ENCODE results near the gene OPA3. TPM values are rescaled to one million over a fixed set of nuclear protein-coding genes. Genes with fewer than 3 reads are reported as not detected.
A peak's percentile ranks its signal among the peaks of the same experiment; 100 is the strongest.

Gene OPA3
- total RNA-seq (2021) (10.1 to 16.1 TPM (median 14.9 TPM) in 3 replicates), Bru-seq, nascent RNA (percentile 50 among the genes with signal in this experiment)
- long read RNA-seq, experiment 1, full-length matches to known transcripts: 10 of 28 reads
- long read RNA-seq, experiment 1, partial matches to known transcripts: 1 of 28 reads
- long read RNA-seq, experiment 1, other reads (novel, unspliced or antisense): 17 of 28 reads
- long read RNA-seq, experiment 2, full-length matches to known transcripts: 8 of 18 reads
- long read RNA-seq, experiment 2, partial matches to known transcripts: 0 of 18 reads
- long read RNA-seq, experiment 2, other reads (novel, unspliced or antisense): 10 of 18 reads
- long read RNA-seq, experiment 3, full-length matches to known transcripts: 4 of 8 reads
- long read RNA-seq, experiment 3, partial matches to known transcripts: 0 of 8 reads
- long read RNA-seq, experiment 3, other reads (novel, unspliced or antisense): 4 of 8 reads

DNA sequence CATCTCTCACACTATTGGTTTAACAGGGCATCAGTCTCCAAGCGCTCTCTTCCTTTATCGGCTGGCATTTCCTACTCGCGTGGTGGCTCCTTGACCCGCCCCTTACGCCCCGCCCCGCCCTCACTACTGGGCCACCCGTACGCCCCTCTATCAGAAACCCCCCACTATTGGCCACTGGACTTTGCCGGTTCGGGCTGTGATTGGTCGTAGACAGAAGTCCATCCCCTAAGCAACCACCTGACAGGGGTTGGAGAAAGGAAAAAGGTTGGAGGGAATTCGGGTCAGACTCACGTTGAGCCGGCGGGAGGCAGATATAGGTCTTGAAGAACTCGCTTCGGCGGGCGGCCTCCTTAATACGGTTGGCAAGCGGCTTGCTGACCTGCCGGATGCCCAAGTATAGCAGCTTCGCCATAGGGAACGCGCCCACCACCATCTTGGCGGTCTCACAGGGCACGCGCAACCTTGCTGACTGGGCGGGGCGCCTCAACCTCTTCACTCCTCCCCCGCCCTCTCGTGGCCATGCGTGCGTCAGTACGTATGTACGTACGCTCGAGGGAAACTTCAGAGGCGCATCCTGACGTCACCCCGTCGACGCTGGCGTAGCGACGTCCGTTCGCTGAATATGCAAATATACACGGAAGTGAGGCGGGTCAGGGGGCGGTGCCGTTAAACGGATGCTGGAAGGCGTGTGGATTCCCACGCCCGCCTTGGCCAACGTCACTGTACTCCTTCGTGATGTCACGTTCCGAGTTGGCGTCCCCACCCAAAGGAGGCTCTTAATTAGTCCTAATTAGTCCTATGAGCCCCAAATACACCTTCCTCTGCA is at the start of gene OPA3:
Gene OPA3, minus strand, starts transcription at position 471 of the 826 bp plus-strand sequence. Its CDS starts 38 bp downstream, at position 433.
- Mint-ChIP-seq H3K27me3 (ENCODE audit: low read depth) (peaks cover 11% of the 10 kb centered on the region), H3K4me1 (peaks cover 17% of the 10 kb centered on the region), H3K9me3 (no peaks in the 10 kb centered on the region), H3K36me3 (no peaks in the 10 kb centered on the region), H3K4me3 (peak within 1 kb of the TSS; percentile 91), H3K27ac (peak within 1 kb of the TSS; percentile 97)
- ChIA-PET CTCF (interaction anchor here (0.6 to 2.9 kb wide), 20 partner anchors 14 to 185 kb away, joined by 3 to 35 read pairs (median 4); partner anchors contain the start of genes QPCTL and SIX5), POLR2A (interaction anchor here (0.6 to 1.5 kb wide), 3 partner anchors 86 to 184 kb away, joined by 3 to 5 read pairs (median 3); partner anchors contain the start of gene SIX5)
- ATAC-seq (peak; percentile 96), DNase-seq (ENCODE audit: low spot score) (peak; percentile 98)
- TF ChIP-seq, protein P1, sequence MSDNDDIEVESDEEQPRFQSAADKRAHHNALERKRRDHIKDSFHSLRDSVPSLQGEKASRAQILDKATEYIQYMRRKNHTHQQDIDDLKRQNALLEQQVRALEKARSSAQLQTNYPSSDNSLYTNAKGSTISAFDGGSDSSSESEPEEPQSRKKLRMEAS (CRISPR knock-in tag; IDR thresholded peaks at IDR 0.05): peak; percentile 92
- TF ChIP-seq CBFB (CRISPR knock-in tag; IDR thresholded peaks at IDR 0.05; ENCODE audit: low read depth) (no peak), NFYB (CRISPR knock-in tag; conservative IDR thresholded peaks at IDR 0.05; ENCODE audit: low read depth) (peak; percentile 90), ARID4B (CRISPR knock-in tag; IDR thresholded peaks at IDR 0.05; ENCODE audit: borderline replicate concordance) (no peak), GABPB1 (CRISPR knock-in tag; IDR thresholded peaks at IDR 0.05) (no peak), MXD4 (CRISPR knock-in tag; IDR thresholded peaks at IDR 0.05; ENCODE audit: borderline replicate concordance) (no peak), NR1H2 (CRISPR knock-in tag; IDR thresholded peaks at IDR 0.05) (no peak), ATF1 (CRISPR knock-in tag; IDR thresholded peaks at IDR 0.05) (no peak), ZNF138 (CRISPR knock-in tag; conservative IDR thresholded peaks at IDR 0.05) (no peak), GTF2I (CRISPR knock-in tag; conservative IDR thresholded peaks at IDR 0.05) (no peak), FOXK1 (CRISPR knock-in tag; IDR thresholded peaks at IDR 0.05) (peak; percentile 95), ATF3 (CRISPR knock-in tag; conservative IDR thresholded peaks at IDR 0.05) (no peak), NFATC4 (CRISPR knock-in tag; IDR thresholded peaks at IDR 0.05) (no peak)
- TF ChIP-seq, protein P2, sequence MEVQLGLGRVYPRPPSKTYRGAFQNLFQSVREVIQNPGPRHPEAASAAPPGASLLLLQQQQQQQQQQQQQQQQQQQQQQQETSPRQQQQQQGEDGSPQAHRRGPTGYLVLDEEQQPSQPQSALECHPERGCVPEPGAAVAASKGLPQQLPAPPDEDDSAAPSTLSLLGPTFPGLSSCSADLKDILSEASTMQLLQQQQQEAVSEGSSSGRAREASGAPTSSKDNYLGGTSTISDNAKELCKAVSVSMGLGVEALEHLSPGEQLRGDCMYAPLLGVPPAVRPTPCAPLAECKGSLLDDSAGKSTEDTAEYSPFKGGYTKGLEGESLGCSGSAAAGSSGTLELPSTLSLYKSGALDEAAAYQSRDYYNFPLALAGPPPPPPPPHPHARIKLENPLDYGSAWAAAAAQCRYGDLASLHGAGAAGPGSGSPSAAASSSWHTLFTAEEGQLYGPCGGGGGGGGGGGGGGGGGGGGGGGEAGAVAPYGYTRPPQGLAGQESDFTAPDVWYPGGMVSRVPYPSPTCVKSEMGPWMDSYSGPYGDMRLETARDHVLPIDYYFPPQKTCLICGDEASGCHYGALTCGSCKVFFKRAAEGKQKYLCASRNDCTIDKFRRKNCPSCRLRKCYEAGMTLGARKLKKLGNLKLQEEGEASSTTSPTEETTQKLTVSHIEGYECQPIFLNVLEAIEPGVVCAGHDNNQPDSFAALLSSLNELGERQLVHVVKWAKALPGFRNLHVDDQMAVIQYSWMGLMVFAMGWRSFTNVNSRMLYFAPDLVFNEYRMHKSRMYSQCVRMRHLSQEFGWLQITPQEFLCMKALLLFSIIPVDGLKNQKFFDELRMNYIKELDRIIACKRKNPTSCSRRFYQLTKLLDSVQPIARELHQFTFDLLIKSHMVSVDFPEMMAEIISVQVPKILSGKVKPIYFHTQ (CRISPR knock-in tag; IDR thresholded peaks at IDR 0.05): no peak
- TF ChIP-seq, protein P3, sequence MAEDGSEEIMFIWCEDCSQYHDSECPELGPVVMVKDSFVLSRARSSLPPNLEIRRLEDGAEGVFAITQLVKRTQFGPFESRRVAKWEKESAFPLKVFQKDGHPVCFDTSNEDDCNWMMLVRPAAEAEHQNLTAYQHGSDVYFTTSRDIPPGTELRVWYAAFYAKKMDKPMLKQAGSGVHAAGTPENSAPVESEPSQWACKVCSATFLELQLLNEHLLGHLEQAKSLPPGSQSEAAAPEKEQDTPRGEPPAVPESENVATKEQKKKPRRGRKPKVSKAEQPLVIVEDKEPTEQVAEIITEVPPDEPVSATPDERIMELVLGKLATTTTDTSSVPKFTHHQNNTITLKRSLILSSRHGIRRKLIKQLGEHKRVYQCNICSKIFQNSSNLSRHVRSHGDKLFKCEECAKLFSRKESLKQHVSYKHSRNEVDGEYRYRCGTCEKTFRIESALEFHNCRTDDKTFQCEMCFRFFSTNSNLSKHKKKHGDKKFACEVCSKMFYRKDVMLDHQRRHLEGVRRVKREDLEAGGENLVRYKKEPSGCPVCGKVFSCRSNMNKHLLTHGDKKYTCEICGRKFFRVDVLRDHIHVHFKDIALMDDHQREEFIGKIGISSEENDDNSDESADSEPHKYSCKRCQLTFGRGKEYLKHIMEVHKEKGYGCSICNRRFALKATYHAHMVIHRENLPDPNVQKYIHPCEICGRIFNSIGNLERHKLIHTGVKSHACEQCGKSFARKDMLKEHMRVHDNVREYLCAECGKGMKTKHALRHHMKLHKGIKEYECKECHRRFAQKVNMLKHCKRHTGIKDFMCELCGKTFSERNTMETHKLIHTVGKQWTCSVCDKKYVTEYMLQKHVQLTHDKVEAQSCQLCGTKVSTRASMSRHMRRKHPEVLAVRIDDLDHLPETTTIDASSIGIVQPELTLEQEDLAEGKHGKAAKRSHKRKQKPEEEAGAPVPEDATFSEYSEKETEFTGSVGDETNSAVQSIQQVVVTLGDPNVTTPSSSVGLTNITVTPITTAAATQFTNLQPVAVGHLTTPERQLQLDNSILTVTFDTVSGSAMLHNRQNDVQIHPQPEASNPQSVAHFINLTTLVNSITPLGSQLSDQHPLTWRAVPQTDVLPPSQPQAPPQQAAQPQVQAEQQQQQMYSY (CRISPR knock-in tag; IDR thresholded peaks at IDR 0.05): no peak
- TF ChIP-seq, protein P4, sequence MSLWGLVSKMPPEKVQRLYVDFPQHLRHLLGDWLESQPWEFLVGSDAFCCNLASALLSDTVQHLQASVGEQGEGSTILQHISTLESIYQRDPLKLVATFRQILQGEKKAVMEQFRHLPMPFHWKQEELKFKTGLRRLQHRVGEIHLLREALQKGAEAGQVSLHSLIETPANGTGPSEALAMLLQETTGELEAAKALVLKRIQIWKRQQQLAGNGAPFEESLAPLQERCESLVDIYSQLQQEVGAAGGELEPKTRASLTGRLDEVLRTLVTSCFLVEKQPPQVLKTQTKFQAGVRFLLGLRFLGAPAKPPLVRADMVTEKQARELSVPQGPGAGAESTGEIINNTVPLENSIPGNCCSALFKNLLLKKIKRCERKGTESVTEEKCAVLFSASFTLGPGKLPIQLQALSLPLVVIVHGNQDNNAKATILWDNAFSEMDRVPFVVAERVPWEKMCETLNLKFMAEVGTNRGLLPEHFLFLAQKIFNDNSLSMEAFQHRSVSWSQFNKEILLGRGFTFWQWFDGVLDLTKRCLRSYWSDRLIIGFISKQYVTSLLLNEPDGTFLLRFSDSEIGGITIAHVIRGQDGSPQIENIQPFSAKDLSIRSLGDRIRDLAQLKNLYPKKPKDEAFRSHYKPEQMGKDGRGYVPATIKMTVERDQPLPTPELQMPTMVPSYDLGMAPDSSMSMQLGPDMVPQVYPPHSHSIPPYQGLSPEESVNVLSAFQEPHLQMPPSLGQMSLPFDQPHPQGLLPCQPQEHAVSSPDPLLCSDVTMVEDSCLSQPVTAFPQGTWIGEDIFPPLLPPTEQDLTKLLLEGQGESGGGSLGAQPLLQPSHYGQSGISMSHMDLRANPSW (CRISPR knock-in tag; conservative IDR thresholded peaks at IDR 0.05; ENCODE audit: low read depth): no peak
- TF ChIP-seq, protein P5, sequence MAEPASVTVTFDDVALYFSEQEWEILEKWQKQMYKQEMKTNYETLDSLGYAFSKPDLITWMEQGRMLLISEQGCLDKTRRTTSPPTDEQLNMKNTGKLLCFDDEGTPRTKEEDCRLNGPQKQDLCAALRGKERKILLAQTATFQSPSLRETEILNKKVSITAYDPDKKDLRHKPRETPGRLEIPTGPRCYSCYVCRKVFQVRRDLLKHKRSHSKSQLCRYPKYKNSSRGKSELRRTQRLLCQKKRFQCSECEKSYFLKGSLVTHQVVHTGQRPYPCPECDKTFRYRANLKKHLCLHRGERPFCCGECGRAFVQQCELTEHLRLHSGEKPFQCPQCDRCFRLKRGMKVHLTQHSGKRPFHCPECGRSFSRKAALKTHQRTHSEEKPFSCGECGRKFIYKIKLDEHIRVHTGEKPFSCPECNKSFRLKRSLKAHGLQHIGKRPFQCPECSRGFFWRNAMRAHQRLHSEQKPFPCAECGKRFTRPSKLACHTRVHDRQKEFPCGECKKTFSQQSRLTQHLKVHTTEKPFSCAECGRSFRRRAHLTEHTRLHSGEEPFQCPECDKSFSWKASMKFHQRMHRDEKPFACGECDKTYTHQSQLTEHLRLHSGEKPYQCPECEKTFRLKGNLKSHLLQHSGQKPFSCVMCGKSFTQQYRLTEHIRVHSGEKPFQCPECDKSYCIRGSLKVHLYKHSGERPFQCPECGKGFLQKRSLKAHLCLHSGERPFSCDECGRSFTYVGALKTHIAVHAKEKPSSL (CRISPR knock-in tag; conservative IDR thresholded peaks at IDR 0.05): no peak

Data from WTC11 (cell line).